Ovary (tissue), 9 donors: ENCODE data around the gene BOLA3. TPM values are rescaled to one million over a fixed set of nuclear protein-coding genes. Genes with fewer than 3 reads are reported as not detected.

Source experiments
- DNase-seq, 5 donors: peaks; one replicate each; pipeline ENCODE4 v3.0.0-alpha.2; 2019 to 2020
- H3K27ac ChIP-seq, 2 donors: fragments of 200-600 bp; one replicate each; pipeline versions ENCODE4 v1.5.1 to v1.8.0; 2019 to 2022
- H3K27me3 ChIP-seq: fragments of 200-600 bp; one replicate; pipeline ENCODE4 v1.8.0; 2022
- H3K36me3 ChIP-seq: fragments of 200-600 bp; sonication (generic); one replicate; pipeline ENCODE4 v1.5.1; 2019
- H3K4me1 ChIP-seq: one replicate; pipeline ENCODE4 v1.8.1; 2013; ENCODE audit warnings: mild to moderate bottlenecking, moderate library complexity; ENCODE audit not compliant: insufficient read depth
- H3K4me3 ChIP-seq: fragments of 200-600 bp; sonication (generic); one replicate; pipeline ENCODE4 v1.5.1; 2017
- H3K9me3 ChIP-seq, 2 donors: fragments of 200-600 bp in 1 of 2; sonication (generic) in 1 of 2; one replicate each; pipeline versions ENCODE4 v1.5.1 to v1.8.1; 2013 to 2019; ENCODE audit warnings: mild to moderate bottlenecking in 1 of 2, moderate library complexity in 1 of 2
- CTCF ChIP-seq, 3 donors: fragments of 450-650 bp in 2 of 3; fragments of 200-600 bp in 1 of 3; IDR thresholded peaks; one replicate each; pipeline versions ENCODE4 v1.5.1 to v1.8.0; 2016 to 2022; ENCODE audit warnings: antibody characterized with exemption in 3 of 3, mild to moderate bottlenecking in 1 of 3
- EP300 ChIP-seq: sonication (generic); formaldehyde crosslinking; IDR thresholded peaks from one replicate; pipeline ENCODE4 v1.6.1; 2017; ENCODE audit warnings: antibody characterized with exemption
- POLR2A ChIP-seq: fragments of 450-650 bp; IDR thresholded peaks from one replicate; pipeline ENCODE4 v1.6.1; 2017; ENCODE audit warnings: antibody characterized with exemption, mild to moderate bottlenecking, moderate library complexity
- WGBS, 3 donors: extraction: QIAGEN DNeasy Blood & Tissue Kit in 1 of 3; methylation state at CpG; one replicate each; pipeline versions ENCODE4 v1.1.5 to v1.1.7; 2013 to 2017; 5-methylcytosine and 5-hydroxymethylcytosine counted together
- intact Hi-C, 4 donors: fragments of 100-400 bp; cut with DNase I; formaldehyde crosslinking; loops; one replicate each; pipeline versions ENCODE4 v1.11.0 to v1.15.1; 2022 to 2023
- polyA plus RNA-seq, 2 donors: library from polyadenylated mRNA; stranded (reverse); fragments of 200-250 nt in 1 of 2; fragments of 350-450 nt in 1 of 2; fragmentation: Illumina TruSeq in 1 of 2; extraction: RNeasy Lipid Tissue Mini Kit (QIAGEN cat#74804) in 1 of 2; gene quantifications; one replicate each; pipeline ENCODE4 v1.2.3, GENCODE V29; 2013 to 2014
- total RNA-seq, 7 donors: library from RNA; depleted of rRNA in 2 of 7; stranded (reverse); fragments of >200 nt in 2 of 7; fragmentation: NEBNext Ultra II Directional in 3 of 7; extraction: Animal tissue kit (Norgen Biotek cat#: 25700) in 3 of 7; gene quantifications; one replicate each; pipeline versions ENCODE4 v1.1.0 to v1.2.4, GENCODE V29; 2016 to 2023
- donor health status: DM: no; HTN: no; CAD: no; lungs with moderate emphysema.
- donor health status: DM: no; HTN: no; CAD: no.
- donor health status: Bipolar disorder and iron deficiency.
- donor health status: DM: yes; HTN: yes; CAD: no.
- donor health status: DM: no; HTN: no; CAD: no.
- donor health status: DM: yes; HTN: yes; CAD: no.

Gene BOLA3
- total and polyA plus RNA-seq, 9 donors = 8.2 to 34.4 (median 15.3) TPM

GRCh38 chr2:74105413-74105812, 42.3 kb downstream of the BOLA3 start:
- intact Hi-C loops = no loop called here
- Histone ChIP-seq H3K27me3 (no peaks in the 10 kb centered on the region), H3K4me1 (no peaks in the 10 kb centered on the region), H3K36me3 (no peaks in the 10 kb centered on the region), H3K4me3 (no peak overlapping the region), H3K9me3 (no peaks in the 10 kb centered on the region), H3K27ac (no peak overlapping the region)
- no peak for DNase-seq
- WGBS, 3 donors = 93 to 94% (median 94%) methylated on average over 8 of the region's 8 CpGs
- TF ChIP-seq EP300 (no peak), CTCF (IDR thresholded peaks at IDR 0.05) (no peak), POLR2A (no peak)

- H3K27ac ChIP-seq = no peak overlapping the region
- TF ChIP-seq CTCF (IDR thresholded peaks at IDR 0.05) (no peak), POLR2A (no peak), EP300 (no peak)
- no peaks in the 10 kb centered on the region for H3K27me3 ChIP-seq
- 88 to 89% (median 88%) methylated on average over 7 of the region's 7 CpGs for WGBS, 3 donors
- intact Hi-C loops = no loop called here
- H3K4me1 ChIP-seq = no peaks in the 10 kb centered on the region
- H3K4me3 ChIP-seq = no peak overlapping the region
- DNase-seq = no peak
- no peaks in the 10 kb centered on the region for H3K9me3 ChIP-seq
- no peaks in the 10 kb centered on the region for H3K36me3 ChIP-seq
These were observed 42.9 kb downstream of the BOLA3 start for GRCh38 chr2:74104839-74105238.

GRCh38 chr2:74103763-74104162, 43.9 kb downstream of the BOLA3 start:
- intact Hi-C loops = no loop called here
- H3K4me1 ChIP-seq = no peaks in the 10 kb centered on the region
- no peaks in the 10 kb centered on the region for H3K36me3 ChIP-seq
- H3K9me3 ChIP-seq = no peaks in the 10 kb centered on the region
- TF ChIP-seq CTCF (IDR thresholded peaks at IDR 0.05) (no peak), EP300 (no peak), POLR2A (no peak)
- 72 to 81% (median 73%) methylated on average over 6 of the region's 6 CpGs for WGBS, 3 donors
- no peaks in the 10 kb centered on the region for H3K27me3 ChIP-seq
- no peak overlapping the region for H3K27ac ChIP-seq
- H3K4me3 ChIP-seq = no peak overlapping the region
- DNase-seq = no peak

DNA sequence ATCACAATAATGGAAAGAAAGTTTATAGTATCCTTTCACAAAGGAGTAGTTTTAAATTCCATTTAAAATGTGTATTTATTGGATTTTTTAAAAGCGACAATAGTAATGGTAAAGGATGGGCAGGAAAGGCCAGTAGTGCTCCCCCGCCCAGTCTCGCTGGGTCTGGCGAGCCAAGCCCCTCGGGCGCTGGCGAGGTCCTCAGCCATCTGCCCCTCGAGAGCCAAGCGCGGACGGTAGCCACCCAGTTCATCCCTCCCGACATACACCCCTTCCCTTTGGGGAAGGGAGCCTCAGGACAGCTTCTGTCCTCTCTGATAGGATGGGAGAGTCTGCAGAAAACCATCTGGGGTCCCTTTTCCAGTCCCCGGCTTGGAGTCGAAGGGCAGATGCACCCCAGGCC, 45.2 kb downstream of the BOLA3 start:
- H3K27ac ChIP-seq = no peak overlapping the region
- DNase-seq = no peak
- no peak for TF ChIP-seq POLR2A
- TF ChIP-seq EP300 = no peak
- no peak for TF ChIP-seq CTCF (IDR thresholded peaks at IDR 0.05)
- 93 to 94% (median 94%) methylated on average over 14 of the region's 14 CpGs for WGBS, 3 donors
- intact Hi-C loops = no loop called here
- H3K4me3 ChIP-seq = no peak overlapping the region
- no peaks in the 10 kb centered on the region for H3K4me1 ChIP-seq
- no peaks in the 10 kb centered on the region for H3K27me3 ChIP-seq
- no peaks in the 10 kb centered on the region for H3K9me3 ChIP-seq
- H3K36me3 ChIP-seq = no peaks in the 10 kb centered on the region
